ENCODE measurements around the gene TACC2.

Gene TACC2

DNA sequence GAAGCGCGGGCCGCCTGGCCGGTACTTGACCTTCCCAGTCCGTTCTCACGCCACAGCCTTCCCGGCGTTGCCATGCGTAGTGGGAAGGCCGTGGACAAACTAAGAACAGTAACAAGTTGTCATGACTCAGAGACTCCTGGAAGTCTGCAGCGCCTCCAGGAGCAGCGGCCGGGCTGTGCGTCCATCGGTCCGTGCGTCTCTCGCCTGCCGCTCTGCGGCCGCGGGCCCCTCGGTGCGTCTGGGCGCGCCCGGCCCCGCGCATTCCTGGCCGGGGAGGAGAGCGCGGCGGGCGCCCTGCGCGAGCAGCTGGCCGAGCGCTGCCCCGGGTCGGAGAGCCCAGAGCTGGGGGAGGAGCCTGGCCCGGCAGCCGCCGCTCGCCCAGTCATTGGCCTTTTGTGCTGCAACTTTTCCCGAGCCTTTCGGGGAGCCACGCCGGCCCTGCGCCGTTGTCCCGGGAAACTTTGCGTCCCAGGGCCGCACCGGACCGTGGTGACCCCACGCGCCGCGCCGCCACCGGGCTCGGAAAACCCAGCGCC lies 123.7 kb downstream of the TACC2 start:
- TF ChIP-seq, protein P1, sequence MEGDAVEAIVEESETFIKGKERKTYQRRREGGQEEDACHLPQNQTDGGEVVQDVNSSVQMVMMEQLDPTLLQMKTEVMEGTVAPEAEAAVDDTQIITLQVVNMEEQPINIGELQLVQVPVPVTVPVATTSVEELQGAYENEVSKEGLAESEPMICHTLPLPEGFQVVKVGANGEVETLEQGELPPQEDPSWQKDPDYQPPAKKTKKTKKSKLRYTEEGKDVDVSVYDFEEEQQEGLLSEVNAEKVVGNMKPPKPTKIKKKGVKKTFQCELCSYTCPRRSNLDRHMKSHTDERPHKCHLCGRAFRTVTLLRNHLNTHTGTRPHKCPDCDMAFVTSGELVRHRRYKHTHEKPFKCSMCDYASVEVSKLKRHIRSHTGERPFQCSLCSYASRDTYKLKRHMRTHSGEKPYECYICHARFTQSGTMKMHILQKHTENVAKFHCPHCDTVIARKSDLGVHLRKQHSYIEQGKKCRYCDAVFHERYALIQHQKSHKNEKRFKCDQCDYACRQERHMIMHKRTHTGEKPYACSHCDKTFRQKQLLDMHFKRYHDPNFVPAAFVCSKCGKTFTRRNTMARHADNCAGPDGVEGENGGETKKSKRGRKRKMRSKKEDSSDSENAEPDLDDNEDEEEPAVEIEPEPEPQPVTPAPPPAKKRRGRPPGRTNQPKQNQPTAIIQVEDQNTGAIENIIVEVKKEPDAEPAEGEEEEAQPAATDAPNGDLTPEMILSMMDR (IDR thresholded peaks at IDR 0.05; ENCODE audit: insufficient read depth, low read length, poor library complexity, severe bottlenecking): no peak
- Histone ChIP-seq H3K4me3 (replicated peaks; ENCODE audit: low read depth, low read length) (no peak overlapping the region), H3K36me3 (ENCODE audit: control insufficient read depth, insufficient read depth, low read length) (no peaks in the 10 kb centered on the region), H3K27me3 (replicated peaks; ENCODE audit: control insufficient read depth, insufficient read depth, low read length) (no peaks in the 10 kb centered on the region)
- DNase-seq (ENCODE audit: extremely low read depth, insufficient read length): no peak

DNA sequence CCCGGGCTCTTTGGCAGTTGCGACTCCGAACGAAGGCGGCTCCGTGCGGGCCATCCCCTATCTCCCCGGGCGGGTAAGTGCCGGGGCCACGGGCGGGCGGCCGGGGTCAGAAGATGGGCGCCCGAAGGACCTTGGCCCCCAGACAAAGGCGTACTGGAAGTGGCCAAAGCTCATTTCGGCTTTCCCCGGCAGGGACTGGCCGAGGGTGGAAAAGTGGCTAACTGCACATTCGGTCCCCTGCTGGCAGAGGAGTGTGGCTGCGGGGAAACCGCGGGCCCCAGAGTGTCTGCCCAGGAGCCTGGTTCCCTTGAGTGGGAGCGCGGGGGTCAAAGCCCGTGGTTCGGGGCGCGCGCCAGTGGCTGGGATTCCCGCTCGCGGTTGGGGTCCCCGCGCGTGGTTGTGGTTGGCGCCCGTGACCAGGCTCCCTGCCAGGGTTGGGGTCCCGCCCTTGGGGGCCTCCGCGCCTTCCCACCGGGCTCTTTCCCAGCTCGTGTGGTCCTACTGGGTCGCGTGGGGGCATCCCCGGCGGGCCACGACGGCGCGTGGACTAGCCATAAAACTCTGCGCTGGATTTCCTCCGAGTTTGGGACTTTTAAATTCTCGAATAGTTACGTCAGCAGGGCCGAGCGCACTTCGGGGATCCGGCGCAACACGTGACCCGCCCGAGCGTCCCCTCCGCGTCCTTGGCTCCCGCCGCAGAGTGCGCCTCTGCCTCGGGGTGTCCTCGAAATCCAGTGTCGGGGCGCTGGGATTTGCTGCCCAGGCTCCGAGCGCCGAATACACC lies 124.4 kb downstream of the TACC2 start:
- Histone ChIP-seq H3K27me3 (replicated peaks; ENCODE audit: control insufficient read depth, insufficient read depth, low read length) (no peaks in the 10 kb centered on the region), H3K36me3 (ENCODE audit: control insufficient read depth, insufficient read depth, low read length) (no peaks in the 10 kb centered on the region), H3K4me3 (replicated peaks; ENCODE audit: low read depth, low read length) (no peak overlapping the region)
- DNase-seq (ENCODE audit: extremely low read depth, insufficient read length): no peak
- TF ChIP-seq, protein P1 (IDR thresholded peaks at IDR 0.05; ENCODE audit: insufficient read depth, low read length, poor library complexity, severe bottlenecking): no peak

DNA sequence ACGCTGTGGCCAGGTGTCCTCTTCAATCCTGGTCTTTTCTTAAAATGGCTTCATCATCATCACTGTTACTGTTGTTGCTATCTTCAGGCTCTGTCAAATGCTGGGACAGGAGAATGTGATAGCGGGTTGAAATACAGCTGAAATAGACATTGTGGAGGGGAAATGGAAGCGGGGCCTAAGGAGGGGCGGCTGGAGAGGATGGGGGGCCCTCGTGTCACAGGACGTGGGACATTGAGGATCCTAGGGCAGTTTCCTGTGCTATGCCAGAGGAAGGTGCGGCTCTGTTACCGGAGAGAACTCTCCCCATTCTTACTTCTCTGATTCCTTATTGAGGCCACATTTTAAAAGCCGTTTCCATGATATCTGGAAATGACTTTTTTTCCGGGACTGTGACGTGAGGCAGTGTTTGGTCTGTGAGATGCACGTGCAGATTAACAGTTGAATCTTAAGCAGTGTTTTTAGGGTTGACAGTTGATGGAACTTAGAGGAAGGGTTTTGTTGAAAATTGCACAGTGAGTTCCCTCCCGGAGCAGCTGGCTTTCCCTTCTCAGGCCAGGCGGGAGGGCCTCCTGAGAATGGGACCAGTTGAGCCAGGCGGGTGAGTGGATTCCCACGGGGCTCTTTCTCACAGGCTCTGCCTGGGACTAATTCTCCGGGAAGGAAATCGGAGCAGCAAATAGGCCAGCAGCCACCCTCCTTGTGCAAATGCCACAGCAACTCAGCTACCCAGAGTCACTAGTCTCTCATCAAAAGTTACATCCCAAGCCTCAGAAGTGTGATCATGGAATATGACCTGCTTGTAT lies 125.2 kb downstream of the TACC2 start:
- Histone ChIP-seq H3K4me3 (replicated peaks; ENCODE audit: low read depth, low read length) (no peak overlapping the region), H3K27me3 (replicated peaks; ENCODE audit: control insufficient read depth, insufficient read depth, low read length) (no peaks in the 10 kb centered on the region), H3K36me3 (ENCODE audit: control insufficient read depth, insufficient read depth, low read length) (no peaks in the 10 kb centered on the region)
- TF ChIP-seq, protein P1 (IDR thresholded peaks at IDR 0.05; ENCODE audit: insufficient read depth, low read length, poor library complexity, severe bottlenecking): no peak
- DNase-seq (ENCODE audit: extremely low read depth, insufficient read length): no peak

GRCh38 chr10:122115874-122116273 lies 126.9 kb downstream of the TACC2 start:
- Histone ChIP-seq H3K4me3 (replicated peaks; ENCODE audit: low read depth, low read length) (no peak overlapping the region), H3K36me3 (ENCODE audit: control insufficient read depth, insufficient read depth, low read length) (no peaks in the 10 kb centered on the region), H3K27me3 (replicated peaks; ENCODE audit: control insufficient read depth, insufficient read depth, low read length) (no peaks in the 10 kb centered on the region)
- TF ChIP-seq, protein P1 (IDR thresholded peaks at IDR 0.05; ENCODE audit: insufficient read depth, low read length, poor library complexity, severe bottlenecking): no peak
- no peak for DNase-seq (ENCODE audit: extremely low read depth, insufficient read length)

GRCh38 chr10:122116331-122116730 lies 127.4 kb downstream of the TACC2 start:
- Histone ChIP-seq H3K27me3 (replicated peaks; ENCODE audit: control insufficient read depth, insufficient read depth, low read length) (no peaks in the 10 kb centered on the region), H3K4me3 (replicated peaks; ENCODE audit: low read depth, low read length) (no peak overlapping the region), H3K36me3 (ENCODE audit: control insufficient read depth, insufficient read depth, low read length) (no peaks in the 10 kb centered on the region)
- DNase-seq (ENCODE audit: extremely low read depth, insufficient read length): no peak
- TF ChIP-seq, protein P1 (IDR thresholded peaks at IDR 0.05; ENCODE audit: insufficient read depth, low read length, poor library complexity, severe bottlenecking): no peak
